Bronchial epithelial cell (primary cell): ENCODE data around the gene XPR1. TPM values are rescaled to one million over a fixed set of nuclear protein-coding genes. Genes with fewer than 3 reads are reported as not detected.

ENCODE experiments used
- DNase-seq: peaks from one replicate; pipeline ENCODE4 v3.0.0-alpha.2; 2010; ENCODE audit warnings: low read depth
- FAIRE-seq: peaks from 2 replicates; lab custom pipeline; 2011; peaks lifted over from hg19 to GRCh38; lab: Jason Lieb, UNC
- H3K27me3 ChIP-seq: 2 replicates; pipeline ENCODE4 v1.5.1; 2011; ENCODE audit warnings: low read length; ENCODE audit not compliant: control insufficient read depth, insufficient read depth
- H3K36me3 ChIP-seq: 2 replicates; pipeline ENCODE4 v1.5.1; 2011; ENCODE audit warnings: low read length; ENCODE audit not compliant: control insufficient read depth, insufficient read depth
- H3K4me3 ChIP-seq: 2 replicates; pipeline ENCODE4 v1.5.1; 2011; ENCODE audit warnings: mild to moderate bottlenecking, low read depth, low read length, control low read depth
- total RNA-seq: library from RNA; depleted of rRNA; stranded (reverse); fragments of >200 nt; gene quantifications from 2 replicates; pipeline ENCODE4 v1.2.1, GENCODE V29; 2014
- TF ChIP-seq, protein P1 (sequence below): IDR thresholded peaks from 2 replicates; pipeline ENCODE4 v1.5.1; 2011; ENCODE audit warnings: mild to moderate bottlenecking, moderate library complexity, low read length, control low read depth, inconsistent platforms; ENCODE audit not compliant: insufficient read depth, severe bottlenecking

The XPR1 gene
- total RNA-seq, 1 donor from 2014 or later = 35.0 TPM

DNA sequence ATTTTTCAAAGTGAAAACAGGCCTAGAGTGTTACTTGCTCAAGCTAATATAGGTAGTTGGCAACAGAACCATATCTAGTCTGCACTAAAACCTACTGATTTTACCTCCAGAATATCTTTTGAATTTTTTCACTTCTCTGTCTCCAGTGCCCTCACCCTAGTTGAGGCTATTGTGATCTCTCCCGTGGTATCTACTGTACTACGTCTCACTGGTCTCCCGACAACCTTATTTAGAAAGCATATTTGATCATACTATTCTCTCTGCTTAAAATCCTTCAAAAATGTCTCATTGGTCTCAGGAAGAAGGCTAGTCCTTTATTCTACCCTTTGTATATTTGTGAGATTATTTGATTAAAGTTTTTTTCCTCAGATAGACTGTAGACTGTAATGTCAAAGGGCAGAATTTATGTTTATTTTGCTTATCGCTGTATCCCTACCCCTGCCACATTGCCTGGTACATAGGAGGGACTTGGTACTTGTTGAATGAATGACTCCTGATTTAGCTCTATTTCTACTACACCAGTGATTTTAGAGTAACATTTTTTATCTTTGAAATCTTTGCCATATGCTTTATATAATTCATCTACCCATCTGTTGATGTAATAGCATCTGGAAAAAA lies 145.4 kb downstream of the XPR1 start:
- Histone ChIP-seq H3K4me3 (no peak overlapping the region), H3K36me3 (no peaks in the 10 kb centered on the region), H3K27me3 (no peaks in the 10 kb centered on the region)
- no peak for DNase-seq
- FAIRE-seq = no peak
- TF ChIP-seq, protein P1, sequence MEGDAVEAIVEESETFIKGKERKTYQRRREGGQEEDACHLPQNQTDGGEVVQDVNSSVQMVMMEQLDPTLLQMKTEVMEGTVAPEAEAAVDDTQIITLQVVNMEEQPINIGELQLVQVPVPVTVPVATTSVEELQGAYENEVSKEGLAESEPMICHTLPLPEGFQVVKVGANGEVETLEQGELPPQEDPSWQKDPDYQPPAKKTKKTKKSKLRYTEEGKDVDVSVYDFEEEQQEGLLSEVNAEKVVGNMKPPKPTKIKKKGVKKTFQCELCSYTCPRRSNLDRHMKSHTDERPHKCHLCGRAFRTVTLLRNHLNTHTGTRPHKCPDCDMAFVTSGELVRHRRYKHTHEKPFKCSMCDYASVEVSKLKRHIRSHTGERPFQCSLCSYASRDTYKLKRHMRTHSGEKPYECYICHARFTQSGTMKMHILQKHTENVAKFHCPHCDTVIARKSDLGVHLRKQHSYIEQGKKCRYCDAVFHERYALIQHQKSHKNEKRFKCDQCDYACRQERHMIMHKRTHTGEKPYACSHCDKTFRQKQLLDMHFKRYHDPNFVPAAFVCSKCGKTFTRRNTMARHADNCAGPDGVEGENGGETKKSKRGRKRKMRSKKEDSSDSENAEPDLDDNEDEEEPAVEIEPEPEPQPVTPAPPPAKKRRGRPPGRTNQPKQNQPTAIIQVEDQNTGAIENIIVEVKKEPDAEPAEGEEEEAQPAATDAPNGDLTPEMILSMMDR = no peak

DNA sequence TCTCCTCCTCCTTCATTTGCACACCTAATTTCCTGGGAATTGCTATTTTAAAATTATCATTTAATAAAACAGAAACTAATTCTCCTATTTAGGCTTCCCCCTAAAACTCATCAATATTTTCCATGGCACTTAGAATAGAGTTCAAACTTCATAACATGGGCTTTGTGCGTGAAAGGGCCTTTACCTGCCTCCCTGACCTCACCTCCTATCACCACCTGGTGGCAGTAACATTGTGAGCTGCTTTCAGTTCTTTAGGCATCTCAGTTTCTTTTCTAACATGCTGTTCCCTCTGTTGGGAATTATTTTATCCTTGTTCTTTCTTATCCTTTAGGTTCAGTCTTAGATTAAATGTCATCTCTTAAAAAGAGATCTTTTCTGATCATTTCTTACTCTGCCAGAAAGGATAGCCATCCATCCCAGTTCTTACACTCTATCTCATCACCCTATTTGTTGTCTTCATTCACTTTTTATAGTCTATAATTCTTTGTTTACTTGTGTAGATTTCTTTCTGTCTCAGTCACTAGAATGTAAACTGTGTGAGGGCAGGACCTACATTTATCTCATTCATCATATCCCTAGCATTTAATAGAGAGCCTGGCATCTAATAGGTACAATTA lies 147.1 kb downstream of the XPR1 start:
- FAIRE-seq = no peak
- peak; percentile 25 for DNase-seq
- no peaks in the 10 kb centered on the region for H3K27me3 ChIP-seq
- no peak overlapping the region for H3K4me3 ChIP-seq
- no peaks in the 10 kb centered on the region for H3K36me3 ChIP-seq
- TF ChIP-seq, protein P1 = peak; percentile 56

DNA sequence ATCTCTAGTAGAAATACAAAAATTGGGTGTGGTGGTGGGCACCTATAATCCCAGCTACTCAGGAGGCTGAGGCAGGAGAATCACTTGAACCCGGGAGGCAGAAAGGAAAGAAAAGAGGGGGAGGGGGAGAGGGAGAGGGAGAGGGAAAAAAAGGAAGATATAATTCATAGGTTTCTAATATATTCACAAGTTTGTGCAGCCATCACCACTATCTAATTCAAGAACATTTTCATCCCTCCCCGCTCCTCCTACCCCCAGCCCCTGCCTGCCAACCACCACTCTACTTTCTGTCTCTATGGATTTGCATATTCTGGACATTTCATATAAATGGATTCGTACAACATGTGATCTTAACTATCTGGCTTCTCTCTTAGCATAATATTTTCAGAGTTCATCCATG lies 147.8 kb downstream of the XPR1 start:
- TF ChIP-seq, protein P1 = no peak
- no peak for FAIRE-seq

DNA sequence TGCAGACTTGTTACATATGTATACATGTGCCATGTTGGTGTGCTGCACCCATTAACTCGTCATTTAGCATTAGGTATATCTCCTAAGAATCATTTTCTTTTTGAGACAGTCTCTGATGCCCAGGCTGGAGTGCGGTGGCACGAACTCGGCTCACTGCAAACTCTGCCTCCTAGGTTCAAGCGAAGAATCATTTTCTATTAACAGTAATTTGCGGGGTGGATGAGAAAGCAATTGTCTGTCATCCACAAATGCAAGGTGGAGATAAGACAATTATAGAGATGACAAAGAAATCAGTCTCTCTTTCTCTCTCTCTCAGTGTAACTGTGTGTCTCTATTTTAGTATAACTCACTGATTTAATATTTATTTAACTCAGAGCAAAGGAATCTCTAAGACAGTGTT lies 149.9 kb downstream of the XPR1 start:
- TF ChIP-seq, protein P1 = no peak
- DNase-seq (no peak), FAIRE-seq (no peak)
- Histone ChIP-seq H3K4me3 (no peak overlapping the region), H3K27me3 (no peaks in the 10 kb centered on the region), H3K36me3 (no peaks in the 10 kb centered on the region)

More for the DNA sequence above, 147.8 kb downstream of the XPR1 start:
- H3K4me3 ChIP-seq = no peak overlapping the region
- H3K36me3 ChIP-seq = no peaks in the 10 kb centered on the region
- no peaks in the 10 kb centered on the region for H3K27me3 ChIP-seq
- no peak for DNase-seq

DNA sequence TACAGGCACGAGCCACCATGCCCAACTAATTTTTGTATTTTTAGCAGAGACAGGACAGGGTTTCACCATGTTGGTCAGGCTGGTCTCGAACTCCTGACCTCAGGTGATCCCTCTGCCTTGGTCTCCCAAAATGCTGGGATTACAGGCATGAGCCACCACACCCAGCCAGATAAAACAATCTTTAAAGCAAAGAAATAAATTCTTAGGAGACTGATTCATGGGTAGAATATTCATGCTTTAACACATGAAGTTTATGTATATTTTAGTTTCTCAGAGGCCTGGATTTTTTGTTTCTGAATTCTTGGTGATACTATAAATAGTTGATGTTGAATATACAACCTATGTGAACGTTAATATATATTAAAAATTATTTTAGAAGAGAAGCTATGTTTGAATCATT lies 153.5 kb downstream of the XPR1 start:
- H3K27me3 ChIP-seq = no peaks in the 10 kb centered on the region
- DNase-seq (no peak), FAIRE-seq (no peak)
- no peak overlapping the region for H3K4me3 ChIP-seq
- TF ChIP-seq, protein P1 = no peak
- H3K36me3 ChIP-seq = no peaks in the 10 kb centered on the region
